SK-N-SH treated with all-trans-retinoic acid at 6 μM for 48 hours (cell line): ENCODE measurements around the gene PLSCR2.

Experiments used
- ATAC-seq: fragments of 200-7000 bp; cut with Tn5 transposase; 3 replicates; pipeline ENCODE4 v1.9.1; 2020; ENCODE audit warnings: mild to moderate bottlenecking, moderate library complexity
- ARNTL ChIP-seq: fragments of 450-650 bp; formaldehyde crosslinking; IDR thresholded peaks from 2 replicates; pipeline ENCODE4 v1.5.0; 2020; ENCODE audit warnings: low read depth, mild to moderate bottlenecking, moderate library complexity, borderline replicate concordance
- CSDC2 ChIP-seq: fragments of 250-450 bp; sonication (Bioruptor Pico); IDR thresholded peaks from 2 replicates; pipeline ENCODE4 v1.5.0; 2020; ENCODE audit warnings: mild to moderate bottlenecking, moderate library complexity
- CSRNP3 ChIP-seq: fragments of 250-450 bp; sonication (Bioruptor Pico); IDR thresholded peaks from 2 replicates; pipeline ENCODE4 v1.5.1; 2021; ENCODE audit warnings: mild to moderate bottlenecking, moderate library complexity
- ESRRG ChIP-seq: fragments of 250-450 bp; sonication (Bioruptor Pico); IDR thresholded peaks from 2 replicates; pipeline ENCODE4 v1.6.1; 2021; ENCODE audit warnings: mild to moderate bottlenecking
- GLIS3 ChIP-seq: fragments of 250-450 bp; sonication (Bioruptor Pico); IDR thresholded peaks from 2 replicates; pipeline ENCODE4 v1.5.0; 2020; ENCODE audit warnings: mild to moderate bottlenecking, moderate library complexity
- PATZ1 ChIP-seq: fragments of 250-450 bp; sonication (Bioruptor Pico); IDR thresholded peaks from 2 replicates; pipeline ENCODE4 v1.8.0; 2020; ENCODE audit warnings: mild to moderate bottlenecking, moderate library complexity, borderline replicate concordance
- POU6F1 ChIP-seq: fragments of 250-450 bp; sonication (Bioruptor Pico); IDR thresholded peaks from 2 replicates; pipeline ENCODE4 v1.8.0; 2021; ENCODE audit warnings: low read depth, mild to moderate bottlenecking, moderate library complexity, borderline replicate concordance
- PPARA ChIP-seq: fragments of 250-450 bp; sonication (Bioruptor Pico); IDR thresholded peaks from 2 replicates; pipeline ENCODE4 v1.5.0; 2020; ENCODE audit warnings: mild to moderate bottlenecking, borderline replicate concordance
- RARB ChIP-seq: fragments of 250-450 bp; sonication (Bioruptor Pico); IDR thresholded peaks from 2 replicates; pipeline ENCODE4 v1.8.0; 2021; ENCODE audit warnings: mild to moderate bottlenecking, moderate library complexity
- SNAI2 ChIP-seq: fragments of 250-450 bp; sonication (Bioruptor Pico); IDR thresholded peaks from 2 replicates; pipeline ENCODE4 v1.5.0; 2020; ENCODE audit warnings: mild to moderate bottlenecking, moderate library complexity
- TCF4 ChIP-seq: fragments of 250-450 bp; sonication (Bioruptor Pico); IDR thresholded peaks from 2 replicates; pipeline ENCODE4 v1.8.0; 2021; ENCODE audit warnings: mild to moderate bottlenecking, moderate library complexity, borderline replicate concordance
- TOX ChIP-seq: fragments of 250-450 bp; sonication (Bioruptor Pico); IDR thresholded peaks from 2 replicates; pipeline ENCODE4 v1.8.0; 2021; ENCODE audit warnings: mild to moderate bottlenecking, moderate library complexity, borderline replicate concordance
- TSHZ2 ChIP-seq: fragments of 250-450 bp; sonication (Bioruptor Pico); IDR thresholded peaks from 2 replicates; pipeline ENCODE4 v1.5.0; 2020; ENCODE audit warnings: mild to moderate bottlenecking, moderate library complexity
- ZFP3 ChIP-seq: fragments of 250-450 bp; sonication (Bioruptor Pico); IDR thresholded peaks from 2 replicates; pipeline ENCODE4 v1.5.0; 2020; ENCODE audit warnings: mild to moderate bottlenecking, moderate library complexity
- ZNF70 ChIP-seq: fragments of 450-650 bp; formaldehyde crosslinking; IDR thresholded peaks from 2 replicates; pipeline ENCODE4 v1.5.0; 2020; ENCODE audit warnings: mild to moderate bottlenecking, moderate library complexity
- ZNF8 ChIP-seq: fragments of 450-650 bp; formaldehyde crosslinking; IDR thresholded peaks from 2 replicates; pipeline ENCODE4 v1.5.0; 2020; ENCODE audit warnings: mild to moderate bottlenecking, moderate library complexity

The PLSCR2 gene

GRCh38 chr3:146395164-146395563 is 74.2 kb downstream of the PLSCR2 start:
- TF ChIP-seq ESRRG (no peak), GLIS3 (no peak)
- no peak for ATAC-seq

- TF ChIP-seq TOX (CRISPR knock-in tag): no peak
- no peak for TF ChIP-seq ZFP3 (CRISPR knock-in tag)
- no peak for TF ChIP-seq TCF4 (CRISPR knock-in tag)
- TF ChIP-seq TSHZ2 (CRISPR knock-in tag): no peak
- no peak for TF ChIP-seq PATZ1 (CRISPR knock-in tag)
- TF ChIP-seq CSDC2: no peak
- TF ChIP-seq PPARA: no peak
- no peak for TF ChIP-seq ZNF8
- TF ChIP-seq POU6F1: no peak
- TF ChIP-seq, all 23 proteins: peak for 0
- no peak for ATAC-seq
Measured at GRCh38 chr3:146390957-146391356, 78.4 kb downstream of the PLSCR2 start.

GRCh38 chr3:146390006-146390772 is 79.2 kb downstream of the PLSCR2 start:
- no peak for ATAC-seq
- no peak for TF ChIP-seq TCF4 (CRISPR knock-in tag)
- TF ChIP-seq CSRNP3: no peak
- no peak for TF ChIP-seq SNAI2 (CRISPR knock-in tag)
- TF ChIP-seq, all 23 proteins: peak for 0

- no peak for TF ChIP-seq POU6F1
- TF ChIP-seq TOX (CRISPR knock-in tag): no peak
- no peak for TF ChIP-seq RARB
- TF ChIP-seq PPARA: no peak
- TF ChIP-seq ZNF70 (CRISPR knock-in tag): no peak
- no peak for ATAC-seq
Measured at GRCh38 chr3:146387566-146387965, 81.8 kb downstream of the PLSCR2 start.

GRCh38 chr3:146386936-146387335 is 82.4 kb downstream of the PLSCR2 start:
- TF ChIP-seq ARNTL (CRISPR knock-in tag) (no peak), TCF4 (CRISPR knock-in tag) (no peak), SNAI2 (CRISPR knock-in tag) (no peak)
- no peak for ATAC-seq
